Stimulated activated naive CD8-positive, alpha-beta T cell treated with anti-CD3 and anti-CD28 coated beads, Interleukin-15, amount 100 ng/mL, for 72 hours (primary cell): ENCODE data around the gene MRPS6.
A peak's percentile ranks its signal among the peaks of the same experiment; 100 is the strongest.

Experiments used
- ATAC-seq: fragments of 150-1000 bp; cut with Tn5 transposase; 2 replicates; pipeline ENCODE4 v1.10.0; 2021; ENCODE audit warnings: mild to moderate bottlenecking, moderate library complexity
- DNase-seq, 2 donors: peaks; one replicate each; pipeline ENCODE4 v3.0.0; 2021 to 2022
- H3K27ac Mint-ChIP-seq, 2 donors: one replicate each; pipeline ENCODE4 v1.8.0; 2022; ENCODE audit warnings: mild to moderate bottlenecking in 2 of 2, mixed read lengths in 2 of 2, moderate library complexity in 2 of 2
- H3K27me3 Mint-ChIP-seq: one replicate; pipeline ENCODE4 v1.8.0; 2022; ENCODE audit warnings: mixed read lengths
- H3K4me1 Mint-ChIP-seq: one replicate; pipeline ENCODE4 v1.8.0; 2022; ENCODE audit warnings: mild to moderate bottlenecking, mixed read lengths
- H3K4me3 Mint-ChIP-seq, 2 donors: one replicate each; pipeline ENCODE4 v1.8.0; 2022; ENCODE audit warnings: mild to moderate bottlenecking in 2 of 2, mixed read lengths in 2 of 2, moderate library complexity in 1 of 2
- H3K9me3 Mint-ChIP-seq, 2 donors: one replicate each; pipeline ENCODE4 v1.8.0; 2022; ENCODE audit warnings: mixed read lengths in 2 of 2

Gene MRPS6

DNA sequence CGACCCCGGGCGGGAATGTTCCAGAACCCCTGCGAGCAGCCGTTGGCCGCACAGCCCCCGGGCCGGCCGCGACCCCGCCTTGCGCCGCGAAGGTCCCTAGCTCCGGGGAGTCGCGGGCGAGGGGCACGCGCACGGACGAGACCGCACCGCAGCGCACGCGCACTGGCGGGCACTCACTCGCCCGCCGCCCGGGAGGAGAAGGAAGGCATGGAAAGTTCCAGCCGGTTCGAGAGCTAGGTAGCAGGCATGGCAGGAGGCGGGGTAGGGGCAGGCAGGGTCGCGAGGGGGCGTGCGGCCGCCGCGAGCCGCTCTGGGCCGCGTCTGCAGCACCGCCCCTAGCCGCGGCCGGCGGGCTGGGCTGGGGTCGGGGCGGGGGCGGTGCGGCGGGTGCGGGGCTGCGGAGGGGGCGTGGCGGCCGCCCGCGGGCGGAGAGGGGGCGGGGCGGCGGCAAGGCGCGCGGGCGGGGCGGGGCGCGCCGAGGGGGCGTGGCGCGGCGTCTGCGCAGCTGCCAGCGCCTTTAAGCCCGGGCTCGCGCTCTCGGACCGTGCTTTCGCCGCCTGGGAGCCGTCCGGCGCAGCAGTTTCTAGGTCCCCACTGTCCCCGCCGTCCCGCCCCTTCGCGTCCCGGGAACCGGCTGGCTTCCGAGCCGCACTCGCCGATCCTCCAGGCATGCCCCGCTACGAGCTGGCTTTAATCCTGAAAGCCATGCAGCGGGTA is at the start of gene MRPS6, which contains the start of gene SLC5A3:
Gene MRPS6, plus strand, starts transcription at position 547 of the 717 bp plus-strand sequence. Its CDS starts 123 bp downstream, at position 670.
Gene SLC5A3, plus strand, starts transcription at position 547 of the 717 bp plus-strand sequence. CDS start 21,621 bp downstream, outside the sequence.
- Mint-ChIP-seq H3K27ac (peak within 1 kb of the TSS; percentile 94 to 95), H3K4me3 (peak within 1 kb of the TSS; percentile 92), H3K27me3 (no peaks in the 10 kb centered on the region), H3K9me3 (no peaks in the 10 kb centered on the region), H3K4me1 (peaks cover 51% of the 10 kb centered on the region)
- peak; percentile 82 for ATAC-seq
- peak; percentile 73 to 75 for DNase-seq

- Mint-ChIP-seq H3K4me3 (no peak overlapping the region), H3K27me3 (no peaks in the 10 kb centered on the region), H3K27ac (no peak overlapping the region), H3K9me3 (no peaks in the 10 kb centered on the region), H3K4me1 (peaks cover 16% of the 10 kb centered on the region)
- no peak for DNase-seq
- ATAC-seq = peak; percentile 56
Observed at GRCh38 chr21:34023691-34024373, 49.5 kb upstream of the MRPS6 start.

DNA sequence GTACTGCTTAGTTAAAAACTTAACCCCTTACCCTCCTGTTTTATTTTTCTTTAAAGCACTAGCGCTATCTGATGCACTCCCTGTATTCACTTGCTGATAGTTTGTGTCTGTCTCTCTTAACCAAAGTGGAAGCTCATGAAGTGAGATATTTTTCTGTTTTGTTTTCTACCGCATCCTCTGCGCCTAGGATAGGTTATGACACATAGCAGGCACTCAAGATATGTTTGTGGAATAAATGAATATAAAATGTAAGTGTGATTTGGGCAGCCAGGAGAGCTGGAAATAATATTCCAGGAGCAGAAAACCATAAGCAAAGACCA is 49.0 kb upstream of the MRPS6 start:
- H3K27me3 Mint-ChIP-seq = no peaks in the 10 kb centered on the region
- ATAC-seq (no peak), DNase-seq (no peak)
- no peak overlapping the region for H3K4me3 Mint-ChIP-seq
- peaks cover 12% of the 10 kb centered on the region for H3K4me1 Mint-ChIP-seq
- no peak overlapping the region for H3K27ac Mint-ChIP-seq
- no peaks in the 10 kb centered on the region for H3K9me3 Mint-ChIP-seq

DNA sequence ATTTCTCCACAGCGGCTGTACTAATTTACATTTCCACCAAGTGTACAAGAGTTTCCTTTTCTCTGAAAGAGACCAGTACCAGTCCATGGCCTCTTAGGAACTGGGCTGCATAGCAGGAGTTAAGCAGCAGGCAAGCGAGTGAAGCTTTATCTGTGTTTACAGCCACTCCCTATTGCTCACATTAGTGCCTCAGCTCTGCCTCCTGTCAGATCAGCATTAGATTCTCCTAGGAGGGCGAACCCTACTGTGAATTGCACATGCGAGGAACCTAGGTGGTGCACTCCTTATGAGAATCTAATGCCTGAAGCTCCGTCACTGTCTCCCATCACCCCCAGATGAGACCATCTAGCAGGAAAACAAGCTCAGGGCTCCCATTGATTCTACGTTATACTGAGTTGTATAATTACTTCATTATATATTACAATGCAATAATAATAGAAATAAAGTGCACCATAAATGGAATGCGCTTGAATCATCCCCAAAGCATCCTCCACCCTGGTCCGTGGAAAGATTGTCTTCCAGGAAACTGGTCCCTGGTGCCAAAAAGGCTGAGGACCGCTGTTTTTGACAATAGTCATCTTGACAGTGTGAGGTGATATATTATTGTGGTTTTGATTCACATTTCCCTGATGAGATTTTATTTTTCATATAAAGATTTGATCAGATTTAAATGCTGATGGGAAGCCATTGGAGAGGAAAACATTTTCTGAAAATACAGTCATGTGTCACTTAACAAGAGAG is 45.5 kb upstream of the MRPS6 start:
- Mint-ChIP-seq H3K27ac (no peak overlapping the region), H3K9me3 (peaks cover 0 to 4% of the 10 kb centered on the region in 2 donors), H3K4me3 (no peak overlapping the region), H3K4me1 (peaks cover 32% of the 10 kb centered on the region), H3K27me3 (no peaks in the 10 kb centered on the region)
- DNase-seq (no peak), ATAC-seq (no peak)

- ATAC-seq (peak; percentile 99), DNase-seq (peak; percentile 62 to 75)
- no peaks in the 10 kb centered on the region for H3K27me3 Mint-ChIP-seq
- peak overlapping the region; percentile 98 to 99 for H3K27ac Mint-ChIP-seq
- peaks cover 0 to 4% of the 10 kb centered on the region in 2 donors for H3K9me3 Mint-ChIP-seq
- peaks cover 35% of the 10 kb centered on the region for H3K4me1 Mint-ChIP-seq
- peak overlapping the region; percentile 27 to 73 for H3K4me3 Mint-ChIP-seq
Observed at GRCh38 chr21:34029743-34030528, 43.4 kb upstream of the MRPS6 start.

- peaks cover 35% of the 10 kb centered on the region for H3K4me1 Mint-ChIP-seq
- ATAC-seq = peak; percentile 28
- H3K27me3 Mint-ChIP-seq = no peaks in the 10 kb centered on the region
- H3K9me3 Mint-ChIP-seq = peaks cover 7 to 9% of the 10 kb centered on the region in 2 donors
- H3K4me3 Mint-ChIP-seq = no peak overlapping the region
- DNase-seq = no peak
- peak overlapping the region; percentile 22 to 45 for H3K27ac Mint-ChIP-seq
Observed at GRCh38 chr21:34031835-34032370, 41.5 kb upstream of the MRPS6 start.

GRCh38 chr21:34034369-34035014 is 38.9 kb upstream of the MRPS6 start:
- ATAC-seq (no peak), DNase-seq (no peak)
- no peaks in the 10 kb centered on the region for H3K27me3 Mint-ChIP-seq
- H3K4me3 Mint-ChIP-seq = no peak overlapping the region
- H3K9me3 Mint-ChIP-seq = peaks cover 7 to 9% of the 10 kb centered on the region in 2 donors
- H3K27ac Mint-ChIP-seq = no peak overlapping the region
- H3K4me1 Mint-ChIP-seq = peaks cover 35% of the 10 kb centered on the region

GRCh38 chr21:34035619-34036354 is 37.6 kb upstream of the MRPS6 start:
- DNase-seq (no peak), ATAC-seq (no peak)
- no peaks in the 10 kb centered on the region for H3K27me3 Mint-ChIP-seq
- peaks cover 7 to 9% of the 10 kb centered on the region in 2 donors for H3K9me3 Mint-ChIP-seq
- H3K4me3 Mint-ChIP-seq = no peak overlapping the region
- H3K27ac Mint-ChIP-seq = no peak overlapping the region
- H3K4me1 Mint-ChIP-seq = peaks cover 24% of the 10 kb centered on the region

DNA sequence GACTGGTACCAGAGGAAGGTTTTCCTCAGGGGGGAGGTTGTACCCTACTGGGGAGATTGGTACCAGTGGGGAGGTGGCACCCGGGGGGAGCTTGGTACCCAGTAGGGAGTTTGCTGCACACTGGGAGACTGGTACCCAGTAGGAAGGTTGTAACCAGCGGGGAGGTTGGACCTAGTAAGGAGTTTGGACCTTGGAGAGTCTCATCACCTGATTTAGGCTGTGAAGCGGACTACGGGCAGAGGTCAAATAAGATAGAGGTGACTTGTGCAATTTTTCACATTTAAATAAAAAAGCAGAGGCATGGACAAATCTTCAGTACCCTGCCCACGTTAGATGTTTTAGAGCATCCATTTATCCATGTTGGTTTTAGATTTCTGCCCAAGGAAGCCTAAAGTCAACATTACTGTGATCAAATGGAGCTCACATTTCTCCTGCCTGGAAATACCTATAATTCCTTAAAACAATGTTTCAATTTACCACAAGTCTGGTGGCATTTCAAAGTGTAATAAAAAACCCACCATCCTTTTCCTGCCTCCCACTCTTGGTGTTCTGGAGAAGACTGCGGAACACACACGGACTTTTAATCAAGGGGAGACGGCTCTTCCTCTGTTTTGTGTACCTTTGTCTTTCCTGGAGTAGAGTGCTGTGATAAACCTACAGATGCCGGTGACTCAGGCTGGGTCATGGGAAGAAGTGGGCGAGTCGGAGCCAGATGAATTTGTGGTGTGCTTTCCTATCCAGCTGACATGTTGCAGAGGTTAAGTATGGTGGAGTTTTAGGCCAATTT is 36.2 kb upstream of the MRPS6 start:
- Mint-ChIP-seq H3K4me1 (peaks cover 10% of the 10 kb centered on the region), H3K9me3 (peaks cover 5 to 7% of the 10 kb centered on the region in 2 donors), H3K4me3 (no peak overlapping the region), H3K27me3 (no peaks in the 10 kb centered on the region), H3K27ac (no peak overlapping the region)
- DNase-seq (no peak), ATAC-seq (no peak)

GRCh38 chr21:34039678-34040382 is 33.5 kb upstream of the MRPS6 start:
- Mint-ChIP-seq H3K4me1 (no peaks in the 10 kb centered on the region), H3K9me3 (peaks cover 5 to 7% of the 10 kb centered on the region in 2 donors), H3K4me3 (no peak overlapping the region), H3K27ac (peak overlapping the region in 1 of 2 donors; percentile 28), H3K27me3 (no peaks in the 10 kb centered on the region)
- no peak for DNase-seq
- no peak for ATAC-seq

DNA sequence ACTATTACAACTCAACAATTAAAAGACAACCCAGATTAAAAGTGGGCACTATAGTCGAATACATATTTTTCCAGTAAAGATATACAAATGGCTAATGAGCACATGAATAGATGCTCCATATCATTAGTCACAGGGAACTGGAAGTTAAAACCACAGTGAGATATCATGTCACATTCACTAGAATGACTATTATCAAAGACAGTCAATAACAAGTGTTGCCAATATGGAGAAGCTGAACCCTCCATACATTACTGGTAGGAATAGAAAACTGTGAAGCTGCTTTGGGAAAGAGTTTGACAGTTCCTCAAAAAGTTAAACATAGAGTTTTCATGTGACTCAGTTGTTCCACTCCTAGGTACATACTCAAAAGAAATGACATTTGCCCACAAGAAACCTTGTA is 30.6 kb upstream of the MRPS6 start:
- no peak for DNase-seq
- ATAC-seq = no peak
- Mint-ChIP-seq H3K9me3 (no peaks in the 10 kb centered on the region), H3K27ac (no peak overlapping the region), H3K4me3 (no peak overlapping the region), H3K4me1 (no peaks in the 10 kb centered on the region), H3K27me3 (no peaks in the 10 kb centered on the region)

GRCh38 chr21:34043333-34043732 is 30.0 kb upstream of the MRPS6 start:
- H3K9me3 Mint-ChIP-seq = no peaks in the 10 kb centered on the region
- DNase-seq (no peak), ATAC-seq (no peak)
- no peak overlapping the region for H3K4me3 Mint-ChIP-seq
- H3K27me3 Mint-ChIP-seq = no peaks in the 10 kb centered on the region
- H3K27ac Mint-ChIP-seq = no peak overlapping the region
- H3K4me1 Mint-ChIP-seq = no peaks in the 10 kb centered on the region

DNA sequence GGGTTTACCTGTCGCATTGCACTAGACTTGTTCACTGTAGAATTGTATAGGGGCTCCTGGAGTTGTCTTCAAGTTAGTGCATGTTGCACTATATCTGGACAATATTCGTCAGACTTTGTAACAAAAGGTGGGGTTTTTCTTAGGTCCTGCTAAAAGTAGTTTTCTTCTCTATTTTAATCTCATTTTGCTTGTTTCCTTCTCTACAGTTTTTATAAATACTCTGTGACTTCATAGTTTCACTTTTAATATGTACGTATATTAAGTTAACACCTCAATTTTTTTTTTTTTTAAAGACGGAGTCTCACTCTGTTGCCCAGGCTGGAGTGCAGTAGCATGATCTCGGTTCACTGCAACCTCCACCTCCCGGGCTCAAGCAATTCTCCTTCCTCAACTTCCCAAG is 26.5 kb upstream of the MRPS6 start:
- no peak overlapping the region for H3K27ac Mint-ChIP-seq
- no peaks in the 10 kb centered on the region for H3K4me1 Mint-ChIP-seq
- no peaks in the 10 kb centered on the region for H3K9me3 Mint-ChIP-seq
- ATAC-seq (no peak), DNase-seq (no peak)
- H3K27me3 Mint-ChIP-seq = no peaks in the 10 kb centered on the region
- H3K4me3 Mint-ChIP-seq = no peak overlapping the region
